GM19351 (cell line): ENCODE measurements around the gene ZRSR2.
"Not testable (repeated sequence)": the region's sequence is repeated elsewhere in the genome, so short reads cannot be mapped to it uniquely, and the experiment has no call there.

ENCODE experiments used
- ATAC-seq: cut with Tn5 transposase; IDR thresholded peaks from one replicate; pipeline ENCODE4 v1.9.1; 2021; ENCODE audit warnings: mild to moderate bottlenecking, moderate library complexity; ENCODE audit not compliant: unreplicated experiment

ZRSR2 gene

DNA sequence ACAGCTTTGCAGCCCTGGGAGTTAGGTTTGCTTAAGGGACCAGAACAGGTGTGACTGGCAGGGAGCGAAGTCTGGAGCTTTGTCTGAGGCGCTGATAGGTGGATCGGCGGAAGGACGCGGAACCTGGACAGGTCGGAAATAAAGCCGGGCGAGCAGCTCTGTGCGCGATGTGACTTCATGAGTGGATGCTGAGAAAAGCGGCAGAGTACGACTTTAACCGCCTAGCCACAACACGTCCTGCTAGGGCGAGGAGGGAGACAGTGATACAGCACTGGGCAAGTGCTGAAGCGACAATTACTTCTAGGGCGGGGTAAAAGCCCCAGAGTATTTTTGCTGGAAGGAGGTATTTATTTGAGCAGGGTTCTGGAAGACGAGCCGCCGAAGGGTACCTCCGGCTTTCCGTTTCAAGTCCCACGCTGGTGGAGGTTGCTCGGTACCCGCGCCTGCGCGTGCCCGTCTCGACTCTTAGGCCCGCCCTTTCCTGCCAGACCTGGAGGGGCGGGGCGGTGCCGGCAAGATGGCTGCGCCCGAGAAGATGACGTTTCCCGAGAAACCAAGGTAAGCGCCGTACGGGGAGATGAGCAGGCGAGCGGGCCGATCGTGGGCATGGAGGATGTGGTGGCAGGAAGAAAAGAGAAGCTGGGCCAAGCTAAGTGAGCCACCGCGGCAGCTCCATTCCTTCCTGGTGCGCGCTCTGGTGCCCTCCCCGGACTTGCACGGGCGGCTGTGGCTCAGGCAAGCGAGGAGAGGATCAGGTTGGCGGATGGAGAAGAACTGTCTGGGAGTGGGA lies at the start of gene ZRSR2:
Gene ZRSR2 (plus strand): TSS at position 506 of the 790 bp plus-strand sequence. CDS start 12 bp downstream, at position 518.
- peak; percentile 90 for ATAC-seq

DNA sequence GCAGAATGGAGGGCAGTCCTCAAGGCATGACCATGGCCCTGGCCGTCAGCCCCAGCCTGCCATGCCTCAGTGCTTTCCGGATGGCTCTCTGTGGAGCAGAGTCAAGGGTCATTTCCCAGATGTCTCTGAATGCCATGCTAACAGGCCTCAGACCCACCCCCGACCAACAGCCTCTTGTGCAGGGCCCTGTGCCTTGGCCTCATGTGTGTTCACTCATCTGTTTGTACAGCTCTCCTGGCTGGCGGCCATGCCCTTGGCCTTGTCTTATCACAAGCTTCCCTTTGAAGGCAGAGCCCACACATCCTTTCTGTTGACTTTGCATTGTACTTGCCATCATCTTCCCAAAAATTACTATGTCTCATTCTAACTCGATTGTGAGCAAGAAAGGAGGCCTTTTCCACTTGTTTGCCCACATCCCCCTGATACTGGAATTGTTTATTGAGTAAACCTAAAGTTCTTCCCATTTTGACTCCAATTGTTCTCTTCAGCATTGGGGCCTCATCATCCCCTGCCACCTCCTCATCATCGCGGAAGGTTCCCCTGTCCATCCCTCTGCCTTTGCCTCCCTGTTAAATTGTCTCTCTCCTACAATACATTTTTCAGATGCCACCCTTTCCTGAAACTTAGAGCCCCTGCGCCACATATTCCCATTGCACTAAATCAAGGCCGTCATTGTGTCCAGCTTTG lies 46.0 kb upstream of the ZRSR2 start:
- no peak for ATAC-seq

DNA sequence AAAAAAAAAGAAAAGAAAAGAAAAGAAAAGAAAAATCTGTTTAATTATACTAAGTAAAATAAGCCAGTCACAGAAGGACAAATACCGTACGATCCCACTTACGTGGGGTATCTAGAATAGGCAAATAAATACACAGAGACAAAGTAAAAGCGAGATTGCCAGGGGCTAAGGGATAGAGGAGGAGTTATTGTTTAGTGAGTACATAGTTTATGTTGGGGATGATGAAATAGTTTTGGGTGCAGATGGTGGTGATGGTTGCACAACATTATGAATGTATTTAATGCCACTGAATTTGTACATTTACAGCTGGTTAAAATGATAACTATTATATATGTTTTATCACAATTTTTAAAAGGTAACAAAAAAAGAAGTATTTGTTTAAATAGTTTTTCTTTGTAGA lies 45.1 kb upstream of the ZRSR2 start:
- ATAC-seq = no peak

- ATAC-seq = not testable (repeated sequence)
Observed at GRCh38 chrX:15746651-15747050, 43.6 kb upstream of the ZRSR2 start.

DNA sequence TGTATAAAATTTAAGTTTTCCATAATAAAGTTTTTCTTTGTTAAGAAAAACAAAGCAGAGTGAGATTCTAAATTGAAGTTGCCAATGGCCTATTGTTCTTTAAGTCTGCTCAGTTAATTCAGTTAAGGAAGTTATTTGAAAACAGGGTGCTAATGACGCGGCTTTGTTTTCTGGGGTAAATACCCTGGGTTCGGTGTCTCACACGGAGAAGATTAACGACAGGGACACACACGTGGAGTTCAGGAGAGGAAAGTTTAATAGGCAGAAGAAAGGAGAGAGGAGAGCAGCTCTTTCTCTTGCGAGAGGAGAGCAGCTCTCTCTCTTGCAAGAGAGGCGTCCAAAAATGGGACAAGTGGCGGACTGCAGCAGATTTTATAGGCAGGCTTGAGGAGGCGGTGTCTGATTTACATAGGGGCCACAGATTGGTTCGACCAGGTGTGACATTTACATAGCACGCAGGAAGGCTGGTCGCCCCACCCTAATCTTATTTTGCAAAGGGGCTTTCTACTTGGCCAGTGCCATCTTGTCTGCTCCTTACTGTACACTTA lies 42.6 kb upstream of the ZRSR2 start:
- no peak for ATAC-seq

DNA sequence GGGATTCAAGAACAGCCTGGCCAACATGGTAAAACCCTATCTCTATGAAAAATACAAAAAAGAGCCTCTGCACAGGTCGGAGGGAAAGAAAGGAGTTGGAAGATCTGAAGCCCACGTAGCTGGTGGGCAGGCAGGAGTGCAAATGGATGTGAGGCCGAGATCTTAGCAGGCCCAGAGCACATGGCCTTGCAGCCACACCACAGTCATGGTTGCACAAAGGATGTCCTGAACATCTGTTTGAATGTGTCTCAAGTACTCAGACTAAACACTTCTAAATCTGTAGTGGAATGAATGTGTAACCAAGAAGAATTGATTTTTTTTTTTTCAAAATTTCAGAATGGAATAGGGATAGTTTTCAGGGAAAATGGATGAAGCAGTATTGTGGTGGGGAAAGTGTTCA lies 41.4 kb upstream of the ZRSR2 start:
- no peak for ATAC-seq

- ATAC-seq = peak; percentile 91
Observed at GRCh38 chrX:15749642-15750610, 40.4 kb upstream of the ZRSR2 start.

- ATAC-seq = no peak
Observed at GRCh38 chrX:15750611-15751154, 39.6 kb upstream of the ZRSR2 start.

DNA sequence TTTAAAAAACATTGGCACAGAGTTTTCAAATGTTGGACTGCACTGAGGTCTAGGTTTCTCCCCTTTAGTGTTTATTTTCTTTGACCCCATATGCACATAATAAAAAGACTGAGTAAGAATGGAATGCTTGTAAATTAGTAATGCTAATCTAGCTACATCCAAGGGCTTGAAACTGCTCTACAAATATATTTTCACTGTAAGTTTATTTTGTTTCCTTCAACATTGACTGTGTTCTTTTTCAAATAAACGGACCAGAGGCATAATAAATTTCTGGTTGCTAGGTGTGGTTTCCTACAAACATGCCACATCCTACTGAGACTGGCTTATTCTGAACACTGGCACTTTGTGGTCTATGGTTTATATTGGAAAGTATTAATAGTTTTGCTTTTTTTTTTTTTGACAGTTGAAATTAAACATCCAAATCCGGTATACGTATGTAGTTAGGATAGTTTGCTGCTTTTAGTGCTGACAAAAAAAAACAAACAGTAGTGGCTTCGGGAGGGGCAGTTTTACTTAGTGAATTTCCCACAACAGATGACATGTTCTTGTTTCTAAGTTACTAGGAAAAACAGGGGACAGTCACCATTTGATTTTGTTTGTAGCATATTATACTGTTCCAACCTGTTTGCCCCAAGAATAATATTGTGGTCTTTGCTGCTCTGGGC lies 39.0 kb upstream of the ZRSR2 start:
- no peak for ATAC-seq

DNA sequence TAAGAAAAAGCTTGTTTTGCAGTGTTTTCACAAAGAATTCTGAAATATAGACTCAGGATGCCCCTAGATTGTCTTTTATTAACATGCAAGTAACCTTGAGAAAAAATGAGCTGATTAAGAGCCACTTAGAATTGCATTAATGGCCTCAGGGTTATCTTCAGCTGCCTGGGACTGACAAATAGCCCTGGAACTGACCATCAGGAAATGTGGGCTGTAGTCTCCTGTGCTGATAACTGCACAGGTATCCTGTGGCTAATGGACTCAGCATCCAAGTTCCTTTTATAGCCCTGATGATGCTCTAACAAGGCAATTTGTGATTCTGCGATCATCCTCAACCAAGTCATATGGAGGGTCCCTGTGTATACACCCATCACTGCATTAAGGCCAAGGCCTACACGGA lies 35.2 kb upstream of the ZRSR2 start:
- no peak for ATAC-seq

DNA sequence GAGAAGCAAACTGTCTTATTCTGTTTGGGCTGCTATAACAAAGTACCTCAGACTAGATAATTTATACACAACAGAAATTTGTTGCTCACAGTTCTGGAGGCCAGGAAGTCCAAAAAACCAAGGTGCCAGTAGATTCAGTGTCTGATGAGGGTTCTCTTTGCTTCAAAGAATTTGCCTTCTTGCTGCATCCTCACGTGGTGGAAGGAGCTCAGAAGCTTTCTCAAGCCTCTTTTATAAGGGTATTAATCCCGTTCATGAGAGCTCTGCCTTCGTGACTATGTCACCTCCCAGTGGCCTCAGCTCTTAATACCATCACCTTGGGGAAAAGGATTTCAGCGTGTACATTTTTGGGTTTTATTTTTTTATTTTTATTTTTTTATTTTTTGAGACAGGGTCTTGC lies 32.1 kb upstream of the ZRSR2 start:
- no peak for ATAC-seq

- not testable (repeated sequence) for ATAC-seq
Observed at GRCh38 chrX:15759886-15760285, 30.4 kb upstream of the ZRSR2 start.

- ATAC-seq = peak; percentile 82
Observed at GRCh38 chrX:15761564-15762191, 28.6 kb upstream of the ZRSR2 start.

GRCh38 chrX:15769300-15769954 lies 20.9 kb upstream of the ZRSR2 start:
- no peak for ATAC-seq

DNA sequence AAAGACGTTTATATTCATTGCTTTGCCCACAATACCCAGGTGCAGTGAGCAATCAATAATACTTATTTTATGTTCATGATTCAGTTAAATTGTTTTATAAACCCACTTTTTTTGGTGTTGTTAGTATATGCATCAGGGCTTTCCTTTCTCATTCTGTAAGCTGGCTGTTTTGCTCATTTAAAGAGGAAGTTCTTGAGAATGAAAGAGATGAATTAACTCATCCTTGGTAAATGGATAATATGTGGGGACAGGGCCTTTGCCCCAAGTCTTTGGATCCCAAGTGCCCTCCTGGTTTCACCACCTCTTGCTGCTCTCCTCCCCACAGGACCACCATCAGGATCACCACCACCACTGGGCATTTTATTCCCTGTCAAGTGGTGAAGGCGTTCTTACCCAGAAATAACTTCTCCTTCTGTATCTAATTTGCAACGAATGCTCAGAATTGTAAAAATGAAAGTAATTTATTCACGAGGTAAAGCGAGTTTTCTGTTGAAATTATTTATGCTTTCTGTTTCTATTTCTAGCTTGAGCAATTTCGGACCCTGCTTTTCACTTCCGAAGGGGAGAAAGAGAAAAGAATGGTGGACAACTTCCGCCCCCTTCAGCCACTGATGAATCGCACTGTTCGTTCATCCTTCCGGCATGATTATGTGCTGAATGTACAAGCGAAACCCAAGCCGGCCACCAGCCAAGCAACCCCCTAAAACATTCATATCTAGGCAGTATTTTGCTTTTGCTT lies 8.2 kb upstream of the ZRSR2 start:
- ATAC-seq = peak; percentile 89

- no peak for ATAC-seq
Observed at GRCh38 chrX:15785176-15785750, 5.0 kb upstream of the ZRSR2 start.

GRCh38 chrX:15786915-15787314 lies 3.4 kb upstream of the ZRSR2 start:
- no peak for ATAC-seq

- ATAC-seq = peak; percentile 29
Observed at GRCh38 chrX:15790769-15791290, 546 bp downstream of the ZRSR2 start.
